ENCODE measurements around the gene TMPRSS12.
"Not testable (repeated sequence)": the region's sequence is repeated elsewhere in the genome, so short reads cannot be mapped to it uniquely, and the experiment has no call there.

Gene TMPRSS12

DNA sequence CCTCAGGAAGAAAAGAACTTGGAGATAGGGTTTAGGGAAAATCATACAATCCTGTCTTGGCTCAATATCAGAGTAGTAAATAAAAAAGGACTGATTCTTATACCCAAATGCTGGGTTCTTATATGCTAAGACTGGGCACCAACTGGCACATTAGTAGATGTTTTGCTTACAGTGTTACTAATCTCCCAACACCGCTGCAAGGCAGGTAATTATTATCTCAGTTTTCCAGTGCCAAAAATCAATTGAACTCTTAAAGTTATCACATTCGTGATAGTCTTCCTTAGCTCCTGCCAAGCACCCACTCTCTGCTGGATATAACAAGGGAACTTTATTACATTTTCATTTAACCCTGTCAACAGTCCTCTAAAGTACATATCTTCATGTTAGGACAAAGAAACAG, 84.6 kb downstream of the TMPRSS12 start:
- no peak for DNase-seq

- DNase-seq = no peak
These were observed 85.1 kb downstream of the TMPRSS12 start for GRCh38 chr12:50927766-50928224.

- no peak for DNase-seq
These were observed 85.7 kb downstream of the TMPRSS12 start for GRCh38 chr12:50928392-50928791.

GRCh38 chr12:50929831-50930230, 87.1 kb downstream of the TMPRSS12 start:
- no peak for DNase-seq

GRCh38 chr12:50930477-50930876, 87.8 kb downstream of the TMPRSS12 start:
- DNase-seq = not testable (repeated sequence)

GRCh38 chr12:50932787-50933280, 90.1 kb downstream of the TMPRSS12 start:
- no peak for DNase-seq

DNA sequence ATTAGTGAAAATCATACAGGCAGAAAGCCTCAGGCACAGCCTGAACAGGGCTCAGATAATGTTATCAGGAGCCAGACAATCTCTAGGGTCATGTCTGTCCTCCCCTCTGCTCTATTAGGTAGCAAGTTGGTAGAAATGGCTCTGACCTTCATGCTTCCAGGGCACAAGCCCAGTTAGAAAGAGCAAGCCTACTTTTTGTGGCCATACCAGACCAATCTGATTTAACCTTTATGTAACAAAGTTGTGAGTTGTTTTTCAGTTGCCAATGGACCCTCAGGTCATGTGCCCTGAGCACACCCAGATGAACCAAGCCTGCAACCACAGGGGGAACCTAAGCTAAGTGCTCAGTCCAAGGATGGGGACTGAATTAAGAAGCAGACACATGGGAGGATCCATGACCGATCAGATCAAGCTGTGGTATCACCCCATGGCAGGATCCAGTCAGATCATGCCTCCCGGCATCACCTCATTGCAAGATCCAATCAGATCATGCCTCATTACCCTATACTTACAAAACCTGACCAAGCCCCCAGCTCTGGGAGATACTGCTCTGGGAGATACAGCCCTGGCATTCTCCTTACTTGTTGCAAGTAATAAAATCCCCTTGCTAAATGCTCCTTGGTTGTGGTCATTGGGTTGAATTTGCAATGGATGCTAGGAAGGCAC, 90.9 kb downstream of the TMPRSS12 start:
- DNase-seq = no peak

DNA sequence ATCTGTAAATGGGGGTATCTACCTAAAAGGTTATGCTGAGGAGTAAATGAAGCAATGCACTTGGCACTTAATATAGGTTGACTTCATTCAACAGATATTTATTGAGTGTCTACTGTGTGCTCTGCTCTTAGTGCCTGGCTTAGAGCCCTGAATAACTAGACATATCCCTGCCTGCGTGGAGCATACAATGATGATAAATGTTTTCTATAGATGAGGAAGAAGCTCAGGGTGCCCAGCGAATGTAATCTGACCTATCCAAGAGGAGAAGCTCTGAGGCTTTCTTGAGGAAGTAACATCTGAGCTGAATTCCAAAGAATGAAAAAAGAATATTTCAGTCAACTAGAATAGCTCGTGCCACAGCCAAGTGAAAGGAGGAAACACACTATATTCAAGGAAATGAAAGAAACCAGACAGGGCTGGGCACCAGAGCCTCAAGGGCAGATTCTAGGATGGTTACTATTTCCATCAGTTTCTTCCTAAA, 91.7 kb downstream of the TMPRSS12 start:
- DNase-seq = no peak

DNA sequence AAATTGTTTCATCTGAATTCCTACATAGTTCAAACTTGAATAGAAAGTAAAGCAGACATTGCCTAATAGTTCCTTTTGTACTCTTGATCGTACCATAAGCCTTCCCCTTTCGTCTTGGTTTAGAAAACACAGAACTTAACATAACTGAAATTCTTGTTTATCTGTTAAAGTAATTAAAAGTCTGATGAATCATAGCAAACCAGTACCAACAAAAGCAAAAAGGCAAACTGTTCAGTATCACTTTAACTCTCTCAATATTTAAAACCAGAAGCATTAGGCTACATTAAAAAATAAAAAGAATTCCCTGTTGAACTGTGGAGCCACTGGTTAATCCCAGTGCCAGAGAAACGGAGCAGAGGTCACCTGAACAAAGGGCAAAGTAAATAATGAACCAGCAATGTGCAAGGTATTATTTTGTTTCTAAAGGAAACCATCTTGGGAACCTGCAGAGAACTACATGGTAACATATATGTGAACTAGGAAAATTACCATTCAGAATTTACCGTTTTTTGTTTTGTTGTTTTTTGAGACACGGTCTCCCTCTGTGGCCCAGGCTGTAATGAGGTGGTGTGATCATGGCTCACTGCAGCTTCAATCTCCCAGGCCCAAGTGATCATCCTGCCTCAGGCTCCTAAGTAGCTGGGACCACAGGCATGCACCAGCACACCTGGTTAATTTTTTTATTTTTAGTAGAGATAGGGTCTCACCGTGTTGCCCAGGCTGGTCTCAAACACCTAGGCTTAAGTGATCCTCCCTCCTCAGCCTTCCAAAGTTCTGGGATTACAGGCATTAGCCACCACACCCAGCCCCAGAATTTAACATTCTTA, 92.5 kb downstream of the TMPRSS12 start:
- DNase-seq = no peak

GRCh38 chr12:50936821-50937530, 94.2 kb downstream of the TMPRSS12 start:
- no peak for DNase-seq
